ENCODE data around the gene SCN2B. TPM values are rescaled to one million over a fixed set of nuclear protein-coding genes. Genes with fewer than 3 reads are reported as not detected.

SCN2B gene
- total RNA-seq, 1 donor from 2014 or later: 0.49 TPM

- DNase-seq (ENCODE audit: extremely low spot score in 2 of 2): no peak
- no peak for TF ChIP-seq POLR2A (IDR thresholded peaks at IDR 0.05)
- no peak for TF ChIP-seq POLR2AphosphoS5 (IDR thresholded peaks at IDR 0.05; ENCODE audit: insufficient read depth in 1 of 2, low read depth in 1 of 2)
- no peak for TF ChIP-seq CTCF (IDR thresholded peaks at IDR 0.05)
- no peaks in the 10 kb centered on the region for H3K4me1 ChIP-seq
- no peaks in the 10 kb centered on the region for H3K27me3 ChIP-seq
- no peak overlapping the region for H3K27ac ChIP-seq
- no peak overlapping the region for H3K4me3 ChIP-seq
- intact Hi-C loops (cut with DNase I): no loop called here
- no peaks in the 10 kb centered on the region for H3K9me3 ChIP-seq
- H3K36me3 ChIP-seq: no peaks in the 10 kb centered on the region
These were observed 51.4 kb downstream of the SCN2B start for GRCh38 chr11:118124929-118125535.

- TF ChIP-seq CTCF (IDR thresholded peaks at IDR 0.05) (no peak), POLR2A (IDR thresholded peaks at IDR 0.05) (no peak), POLR2AphosphoS5 (IDR thresholded peaks at IDR 0.05; ENCODE audit: insufficient read depth in 1 of 2, low read depth in 1 of 2) (no peak)
These were observed 55.6 kb downstream of the SCN2B start for GRCh38 chr11:118120793-118121192.

GRCh38 chr11:118117790-118118601 is 58.4 kb downstream of the SCN2B start:
- no peaks in the 10 kb centered on the region for H3K4me1 ChIP-seq
- TF ChIP-seq POLR2A (IDR thresholded peaks at IDR 0.05) (no peak), CTCF (IDR thresholded peaks at IDR 0.05) (no peak), POLR2AphosphoS5 (IDR thresholded peaks at IDR 0.05; ENCODE audit: insufficient read depth in 1 of 2, low read depth in 1 of 2) (no peak)
- no peaks in the 10 kb centered on the region for H3K36me3 ChIP-seq
- no peaks in the 10 kb centered on the region for H3K27me3 ChIP-seq
- intact Hi-C loops (cut with DNase I): no loop called here
- H3K4me3 ChIP-seq: no peak overlapping the region
- no peak overlapping the region for H3K27ac ChIP-seq
- no peak for DNase-seq (ENCODE audit: extremely low spot score in 2 of 2)
- H3K9me3 ChIP-seq: no peaks in the 10 kb centered on the region

More at GRCh38 chr11:118120793-118121192, 55.6 kb downstream of the SCN2B start:
- H3K9me3 ChIP-seq: no peaks in the 10 kb centered on the region
- H3K36me3 ChIP-seq: no peaks in the 10 kb centered on the region
- no peak overlapping the region for H3K27ac ChIP-seq
- no peaks in the 10 kb centered on the region for H3K27me3 ChIP-seq
- H3K4me3 ChIP-seq: no peak overlapping the region
- intact Hi-C loops (cut with DNase I): no loop called here
- no peak for DNase-seq (ENCODE audit: extremely low spot score in 2 of 2)
- H3K4me1 ChIP-seq: no peaks in the 10 kb centered on the region

GRCh38 chr11:118115048-118115447 is 61.4 kb downstream of the SCN2B start:
- H3K27me3 ChIP-seq: no peaks in the 10 kb centered on the region
- H3K27ac ChIP-seq: no peak overlapping the region
- no peak for DNase-seq (ENCODE audit: extremely low spot score in 2 of 2)
- H3K4me3 ChIP-seq: no peak overlapping the region
- H3K36me3 ChIP-seq: no peaks in the 10 kb centered on the region
- no peaks in the 10 kb centered on the region for H3K4me1 ChIP-seq
- no peaks in the 10 kb centered on the region for H3K9me3 ChIP-seq
- no peak for TF ChIP-seq POLR2AphosphoS5 (IDR thresholded peaks at IDR 0.05; ENCODE audit: insufficient read depth in 1 of 2, low read depth in 1 of 2)
- no peak for TF ChIP-seq POLR2A (IDR thresholded peaks at IDR 0.05)
- no peak for TF ChIP-seq CTCF (IDR thresholded peaks at IDR 0.05)
- intact Hi-C loops (cut with DNase I): no loop called here

GRCh38 chr11:118114266-118114665 is 62.2 kb downstream of the SCN2B start:
- no peaks in the 10 kb centered on the region for H3K4me1 ChIP-seq
- TF ChIP-seq POLR2A (IDR thresholded peaks at IDR 0.05) (no peak), POLR2AphosphoS5 (IDR thresholded peaks at IDR 0.05; ENCODE audit: insufficient read depth in 1 of 2, low read depth in 1 of 2) (no peak), CTCF (IDR thresholded peaks at IDR 0.05) (no peak)
- intact Hi-C loops (cut with DNase I): no loop called here
- H3K27me3 ChIP-seq: no peaks in the 10 kb centered on the region
- no peaks in the 10 kb centered on the region for H3K9me3 ChIP-seq
- H3K4me3 ChIP-seq: no peak overlapping the region
- no peak overlapping the region for H3K27ac ChIP-seq
- DNase-seq (ENCODE audit: extremely low spot score in 2 of 2): no peak
- no peaks in the 10 kb centered on the region for H3K36me3 ChIP-seq

Measured in vagina (tissue), 2 donors.